PC-9 (cell line): ENCODE results near the gene ZCCHC7. TPM values are rescaled to one million over a fixed set of nuclear protein-coding genes. Genes with fewer than 3 reads are reported as not detected.

ENCODE experiments used
- BruUV-seq: library from RNA; stranded (reverse); fragments of 400-500 nt; replicated peaks from 2 replicates; lab custom pipeline; 2021; lab: Mats Ljungman, UMichigan
- CTCF ChIA-PET: fragments of 300-600 bp; sonication (Branson Sonifier 250); formaldehyde crosslinking; loops from one replicate; lab custom pipeline; 2022; ENCODE audit warnings: antibody characterized with exemption; lab: Charles Lee
- POLR2A ChIA-PET: fragments of 300-600 bp; sonication (Branson Sonifier 250); formaldehyde crosslinking; loops from one replicate; lab custom pipeline; 2022; ENCODE audit warnings: antibody characterized with exemption; ENCODE audit not compliant: unreplicated experiment; lab: Charles Lee
- DNase-seq, 2 experiments: peaks; one replicate each; pipeline versions ENCODE4 v3.0.0 to v3.0.0-alpha.2; 2015 to 2022; ENCODE audit warnings: mixed read lengths in 1 of 2
- H2AFZ ChIP-seq: fragments of 200-600 bp; sonication (generic); 2 replicates; pipeline ENCODE4 v1.8.1; 2017; ENCODE audit warnings: antibody characterized with exemption
- H3F3A ChIP-seq: fragments of 200-600 bp; sonication (generic); 2 replicates; pipeline ENCODE4 v1.8.1; 2017; ENCODE audit warnings: antibody characterized with exemption, mild to moderate bottlenecking, low read depth; ENCODE audit not compliant: insufficient read depth
- H3K27ac ChIP-seq: fragments of 200-600 bp; sonication (generic); 2 replicates; pipeline ENCODE4 v1.6.1; 2016; ENCODE audit warnings: mixed run types
- H3K27me3 ChIP-seq: fragments of 200-600 bp; sonication (generic); 2 replicates; pipeline ENCODE4 v1.6.1; 2016; ENCODE audit warnings: low read depth, mixed run types; ENCODE audit not compliant: insufficient read depth
- H3K36me3 ChIP-seq: fragments of 200-600 bp; sonication (generic); 2 replicates; pipeline ENCODE4 v1.6.1; 2016; ENCODE audit warnings: low read depth, mixed run types
- H3K4me1 ChIP-seq: fragments of 200-600 bp; sonication (generic); replicated peaks from 2 replicates; pipeline ENCODE4 v1.6.1; 2016; ENCODE audit warnings: mixed run types; ENCODE audit not compliant: insufficient read depth
- H3K4me2 ChIP-seq: fragments of 200-600 bp; sonication (generic); 2 replicates; pipeline ENCODE4 v1.6.1; 2017; ENCODE audit warnings: mixed run types
- H3K4me3 ChIP-seq: fragments of 200-600 bp; sonication (generic); 2 replicates; pipeline ENCODE4 v1.6.1; 2016; ENCODE audit warnings: mixed run types
- H3K79me2 ChIP-seq: fragments of 200-600 bp; sonication (generic); 2 replicates; pipeline ENCODE4 v1.6.1; 2017; ENCODE audit warnings: low read depth, mixed run types
- H3K9me2 ChIP-seq: fragments of 200-600 bp; sonication (generic); 2 replicates; pipeline ENCODE4 v1.8.1; 2017; ENCODE audit warnings: mild to moderate bottlenecking; ENCODE audit not compliant: insufficient read depth
- H3K9me3 ChIP-seq: fragments of 200-600 bp; sonication (generic); 2 replicates; pipeline ENCODE4 v1.8.1; 2016; ENCODE audit warnings: low read depth; ENCODE audit not compliant: insufficient read depth
- H4K20me1 ChIP-seq: fragments of 200-600 bp; sonication (generic); 2 replicates; pipeline ENCODE4 v1.8.1; 2017; ENCODE audit not compliant: insufficient read depth
- CTCF ChIP-seq: fragments of 200-600 bp; sonication (generic); conservative IDR thresholded peaks from 2 replicates; pipeline ENCODE4 v1.6.1; 2017; ENCODE audit warnings: mixed run types, antibody characterized with exemption, mild to moderate bottlenecking, moderate library complexity
- EZH2 ChIP-seq: fragments of 200-600 bp; sonication (generic); IDR thresholded peaks from 2 replicates; pipeline ENCODE4 v1.8.0; 2017; ENCODE audit warnings: antibody characterized with exemption, low read depth
- intact Hi-C: fragments of 100-400 bp; cut with micrococcal nuclease; formaldehyde crosslinking; loops from one replicate; pipeline ENCODE4 v1.10.0; 2022; ENCODE audit not compliant: unreplicated experiment
- total RNA-seq: library from RNA; stranded (reverse); gene quantifications from 2 replicates; pipeline ENCODE4 v1.2.3, GENCODE V29; 2021

The ZCCHC7 gene
- total RNA-seq, 1 experiment from 2014 or later, result 15.9 TPM

GRCh38 chr9:37382982-37383357 lies 262.6 kb downstream of the ZCCHC7 start:
- no peaks in the 10 kb centered on the region for H3K4me1 ChIP-seq
- no peak overlapping the region for H3K4me3 ChIP-seq
- H3K79me2 ChIP-seq, result no peaks in the 10 kb centered on the region
- H3K27ac ChIP-seq, result no peak overlapping the region
- TF ChIP-seq CTCF (no peak), EZH2 (no peak)
- no TSS peak for BruUV-seq
- no peak overlapping the region for H3K4me2 ChIP-seq
- intact Hi-C loops, result no loop called here
- ChIA-PET CTCF (no interaction called here), POLR2A (no interaction called here)
- H3K9me2 ChIP-seq, result no peaks in the 10 kb centered on the region
- H4K20me1 ChIP-seq, result no peaks in the 10 kb centered on the region
- no peak for DNase-seq
- no peaks in the 10 kb centered on the region for H3F3A ChIP-seq
- no peaks in the 10 kb centered on the region for H3K27me3 ChIP-seq
- H3K9me3 ChIP-seq, result no peaks in the 10 kb centered on the region
- no peaks in the 10 kb centered on the region for H3K36me3 ChIP-seq
- no peak overlapping the region for H2AFZ ChIP-seq

- Histone ChIP-seq H3K27ac (no peak overlapping the region), H3K9me3 (no peaks in the 10 kb centered on the region), H3K4me3 (no peak overlapping the region), H3K4me1 (no peaks in the 10 kb centered on the region), H3K9me2 (no peaks in the 10 kb centered on the region), H2AFZ (no peak overlapping the region), H3K36me3 (no peaks in the 10 kb centered on the region), H3K27me3 (no peaks in the 10 kb centered on the region), H3F3A (no peaks in the 10 kb centered on the region), H3K79me2 (no peaks in the 10 kb centered on the region), H3K4me2 (no peak overlapping the region), H4K20me1 (no peaks in the 10 kb centered on the region)
- intact Hi-C loops, result no loop called here
- TF ChIP-seq EZH2 (no peak), CTCF (no peak)
- no TSS peak for BruUV-seq
- ChIA-PET POLR2A (no interaction called here), CTCF (no interaction called here)
- no peak for DNase-seq
Measured at GRCh38 chr9:37383393-37383792, 263.0 kb downstream of the ZCCHC7 start.

GRCh38 chr9:37383876-37384746 lies 263.7 kb downstream of the ZCCHC7 start:
- H3K27ac ChIP-seq, result no peak overlapping the region
- BruUV-seq, result no TSS peak
- no peak for TF ChIP-seq CTCF
- no peak for TF ChIP-seq EZH2
- no peaks in the 10 kb centered on the region for H3K27me3 ChIP-seq
- POLR2A ChIA-PET, result no interaction called here
- H3K4me3 ChIP-seq, result no peak overlapping the region
- no peaks in the 10 kb centered on the region for H4K20me1 ChIP-seq
- no peaks in the 10 kb centered on the region for H3K79me2 ChIP-seq
- no peak for DNase-seq
- no peak overlapping the region for H2AFZ ChIP-seq
- no peaks in the 10 kb centered on the region for H3K36me3 ChIP-seq
- intact Hi-C loops, result no loop called here
- no peaks in the 10 kb centered on the region for H3K9me3 ChIP-seq
- H3K4me1 ChIP-seq, result no peaks in the 10 kb centered on the region
- CTCF ChIA-PET, result no interaction called here
- no peaks in the 10 kb centered on the region for H3F3A ChIP-seq
- H3K4me2 ChIP-seq, result no peak overlapping the region
- H3K9me2 ChIP-seq, result no peaks in the 10 kb centered on the region
